ENCODE results near the gene LNP1.

LNP1 gene

GRCh38 chr3:100465892-100466777 is 64.8 kb downstream of the LNP1 start:
- H3K9me2 ChIP-seq (replicated peaks; ENCODE audit: insufficient read depth, low read length) = no peaks in the 10 kb centered on the region
- no peaks in the 10 kb centered on the region for H3F3A ChIP-seq (ENCODE audit: insufficient read depth)
- H3K9ac ChIP-seq (ENCODE audit: low read length) = no peak overlapping the region
- H3K79me2 ChIP-seq (ENCODE audit: insufficient read depth, low read length) = no peaks in the 10 kb centered on the region
- H3K36me3 ChIP-seq (ENCODE audit: low read length) = no peaks in the 10 kb centered on the region
- H3K4me3 ChIP-seq (ENCODE audit: insufficient read depth, low read length, poor library complexity, severe bottlenecking) = no peak overlapping the region
- H3K4me2 ChIP-seq (ENCODE audit: low read depth, low read length, poor library complexity, severe bottlenecking) = no peak overlapping the region
- no peaks in the 10 kb centered on the region for H4K20me1 ChIP-seq (ENCODE audit: low read depth, low read length)
- H3K27ac ChIP-seq (ENCODE audit: low read depth, low read length) = no peak overlapping the region
- H3K27me3 ChIP-seq (ENCODE audit: low read length) = no peaks in the 10 kb centered on the region
- peaks cover 6% of the 10 kb centered on the region; the same call in 1 of the 2 replicates for H3K9me3 ChIP-seq (ENCODE audit: insufficient read depth, low read length)
- TF ChIP-seq CTCF (IDR thresholded peaks at IDR 0.05; ENCODE audit: insufficient read depth, low read length, poor library complexity, severe bottlenecking) = no peak
- TF ChIP-seq EZH2phosphoT487 (conservative IDR thresholded peaks at IDR 0.05; ENCODE audit: low read length) = no peak
- no peak overlapping the region for H2AFZ ChIP-seq (ENCODE audit: low read depth, low read length, severe bottlenecking)

GRCh38 chr3:100467133-100467532 is 65.8 kb downstream of the LNP1 start:
- Histone ChIP-seq H3K27ac (ENCODE audit: low read depth, low read length) (no peak overlapping the region), H3F3A (ENCODE audit: insufficient read depth) (no peaks in the 10 kb centered on the region), H3K9ac (ENCODE audit: low read length) (no peak overlapping the region), H3K4me2 (ENCODE audit: low read depth, low read length, poor library complexity, severe bottlenecking) (no peak overlapping the region), H4K20me1 (ENCODE audit: low read depth, low read length) (no peaks in the 10 kb centered on the region), H3K9me3 (ENCODE audit: insufficient read depth, low read length) (peaks cover 6% of the 10 kb centered on the region; the same call in 1 of the 2 replicates), H3K9me2 (replicated peaks; ENCODE audit: insufficient read depth, low read length) (no peaks in the 10 kb centered on the region), H3K36me3 (ENCODE audit: low read length) (no peaks in the 10 kb centered on the region), H2AFZ (ENCODE audit: low read depth, low read length, severe bottlenecking) (no peak overlapping the region), H3K27me3 (ENCODE audit: low read length) (no peaks in the 10 kb centered on the region), H3K79me2 (ENCODE audit: insufficient read depth, low read length) (no peaks in the 10 kb centered on the region), H3K4me3 (ENCODE audit: insufficient read depth, low read length, poor library complexity, severe bottlenecking) (no peak overlapping the region)
- no peak for TF ChIP-seq CTCF (IDR thresholded peaks at IDR 0.05; ENCODE audit: insufficient read depth, low read length, poor library complexity, severe bottlenecking)
- no peak for TF ChIP-seq EZH2phosphoT487 (conservative IDR thresholded peaks at IDR 0.05; ENCODE audit: low read length)

- no peak overlapping the region for H2AFZ ChIP-seq (ENCODE audit: low read depth, low read length, severe bottlenecking)
- no peak for TF ChIP-seq CTCF (IDR thresholded peaks at IDR 0.05; ENCODE audit: insufficient read depth, low read length, poor library complexity, severe bottlenecking)
- TF ChIP-seq EZH2phosphoT487 (conservative IDR thresholded peaks at IDR 0.05; ENCODE audit: low read length) = no peak
- no peak overlapping the region for H3K4me3 ChIP-seq (ENCODE audit: insufficient read depth, low read length, poor library complexity, severe bottlenecking)
- H3K9me3 ChIP-seq (ENCODE audit: insufficient read depth, low read length) = peaks cover 6% of the 10 kb centered on the region; the same call in 1 of the 2 replicates
- no peaks in the 10 kb centered on the region for H4K20me1 ChIP-seq (ENCODE audit: low read depth, low read length)
- H3K4me2 ChIP-seq (ENCODE audit: low read depth, low read length, poor library complexity, severe bottlenecking) = no peak overlapping the region
- no peak overlapping the region for H3K9ac ChIP-seq (ENCODE audit: low read length)
- no peaks in the 10 kb centered on the region for H3K79me2 ChIP-seq (ENCODE audit: insufficient read depth, low read length)
- no peak overlapping the region for H3K27ac ChIP-seq (ENCODE audit: low read depth, low read length)
- H3F3A ChIP-seq (ENCODE audit: insufficient read depth) = no peaks in the 10 kb centered on the region
- H3K36me3 ChIP-seq (ENCODE audit: low read length) = no peaks in the 10 kb centered on the region
- H3K9me2 ChIP-seq (replicated peaks; ENCODE audit: insufficient read depth, low read length) = no peaks in the 10 kb centered on the region
- no peaks in the 10 kb centered on the region for H3K27me3 ChIP-seq (ENCODE audit: low read length)
These were observed 67.3 kb downstream of the LNP1 start for GRCh38 chr3:100468676-100469075.

Measured in SU-DHL-6 (cell line).